A549 (cell line): ENCODE data around the gene ADISSP. TPM values are rescaled to one million over a fixed set of nuclear protein-coding genes. Genes with fewer than 3 reads are reported as not detected.
A peak's percentile ranks its signal among the peaks of the same experiment; 100 is the strongest.

ENCODE experiments used
- ATAC-seq, 2 experiments: fragments of 200-7000 bp in 1 of 2; fragments of >200 bp in 1 of 2; cut with Nextera tagmentation in 1 of 2; cut with Tn5 transposase in 1 of 2; 3 replicates each; pipeline versions ENCODE4 v1.8.0 to v1.9.1; 2018 to 2020; ENCODE audit warnings: mild to moderate bottlenecking in 1 of 2, moderate library complexity in 1 of 2
- CTCF ChIA-PET: fragments of 300-600 bp; sonication (Branson Sonifier 250); formaldehyde crosslinking; extraction: SDS; loops from one replicate; lab custom pipeline; 2021; ENCODE audit warnings: antibody characterized with exemption, inconsistent platforms; lab: Yijun Ruan, JAX
- POLR2A ChIA-PET: fragments of 350-600 bp; formaldehyde crosslinking; extraction: SDS; loops from one replicate; lab custom pipeline; 2021; ENCODE audit warnings: antibody characterized with exemption, inconsistent platforms; lab: Yijun Ruan, JAX
- DNase-seq, 2 experiments: peaks; one replicate each; pipeline versions ENCODE4 v3.0.0 to v3.0.0-alpha.2; 2011 to 2016; ENCODE audit warnings: low read depth in 1 of 2, low spot score in 1 of 2
- FAIRE-seq: peaks from 2 replicates; lab custom pipeline; 2011; peaks lifted over from hg19 to GRCh38; lab: Jason Lieb, UNC
- H3K27ac ChIP-seq, 2 experiments: fragments of >200 bp; sonication (Bioruptor Twin); formaldehyde crosslinking; 3 replicates each; pipeline ENCODE4 v1.5.1; 2016 to 2017
- H3K4me1 ChIP-seq: fragments of >200 bp; sonication (Bioruptor Twin); formaldehyde crosslinking; 3 replicates; pipeline ENCODE4 v1.6.1; 2016
- H3K4me2 ChIP-seq: fragments of >200 bp; sonication (Bioruptor Twin); formaldehyde crosslinking; 3 replicates; pipeline ENCODE4 v1.6.1; 2016
- H3K4me3 ChIP-seq: fragments of >200 bp; sonication (Bioruptor Twin); formaldehyde crosslinking; 3 replicates; pipeline ENCODE4 v1.5.1; 2016
- H3K9me3 ChIP-seq: fragments of >200 bp; sonication (Bioruptor Twin); formaldehyde crosslinking; 3 replicates; pipeline ENCODE4 v1.6.1; 2016
- BHLHE40 ChIP-seq: IDR thresholded peaks from 2 replicates; pipeline ENCODE4 v1.6.1; 2012; ENCODE audit warnings: low read depth, low read length, inconsistent platforms
- CBX2 ChIP-seq: fragments of 200-600 bp; sonication (generic); IDR thresholded peaks from 2 replicates; pipeline ENCODE4 v1.6.1; 2016; ENCODE audit warnings: low read depth, mild to moderate bottlenecking, borderline replicate concordance
- CEBPB ChIP-seq, 2 experiments: fragments of >200 bp in 1 of 2; sonication (Bioruptor Twin) in 1 of 2; formaldehyde crosslinking in 1 of 2; IDR thresholded peaks; 2 replicates each; pipeline ENCODE4 v1.6.1; 2012 to 2016
- CHD2 ChIP-seq: fragments of 150-350 bp; IDR thresholded peaks from 2 replicates; pipeline ENCODE4 v1.6.1; 2014; ENCODE audit warnings: low read length; ENCODE audit not compliant: partially characterized antibody
- EP300 ChIP-seq, 2 experiments: fragments of >200 bp; sonication (Bioruptor Twin); formaldehyde crosslinking; IDR thresholded peaks; 2 replicates in 1 of 2; 3 replicates in 1 of 2; pipeline ENCODE4 v1.6.1; 2016 to 2017
- HOXB13 ChIP-seq: fragments of 250-450 bp; sonication (Bioruptor Pico); IDR thresholded peaks from 2 replicates; pipeline ENCODE4 v1.5.0; 2020; ENCODE audit warnings: low read depth, mild to moderate bottlenecking, moderate library complexity
- HOXB5 ChIP-seq: fragments of 250-450 bp; sonication (Bioruptor Pico); IDR thresholded peaks from 2 replicates; pipeline ENCODE4 v1.5.0; 2020; ENCODE audit warnings: mild to moderate bottlenecking, moderate library complexity
- JUN ChIP-seq, 2 experiments: fragments of >200 bp; sonication (Bioruptor Twin); formaldehyde crosslinking; IDR thresholded peaks; 2 replicates in 1 of 2; 3 replicates in 1 of 2; pipeline ENCODE4 v1.6.1; 2016 to 2017
- KDM1A ChIP-seq: fragments of 200-600 bp; sonication (generic); IDR thresholded peaks from 2 replicates; pipeline ENCODE4 v1.6.1; 2016; ENCODE audit warnings: low read depth, mild to moderate bottlenecking
- MAFK ChIP-seq: fragments of 450-650 bp; IDR thresholded peaks from 2 replicates; pipeline ENCODE4 v1.6.1; 2014; ENCODE audit not compliant: partially characterized antibody
- MAZ ChIP-seq: fragments of 150-350 bp; IDR thresholded peaks from 2 replicates; pipeline ENCODE4 v1.6.1; 2014; ENCODE audit warnings: antibody characterized with exemption, low read depth, low read length, borderline replicate concordance
- NFE2L2 ChIP-seq: fragments of 150-350 bp; conservative IDR thresholded peaks from 2 replicates; pipeline ENCODE4 v1.6.1; 2014; ENCODE audit warnings: low read length
- NPAS2 ChIP-seq: fragments of 250-450 bp; sonication (Bioruptor Pico); IDR thresholded peaks from 2 replicates; pipeline ENCODE4 v1.8.0; 2022; ENCODE audit warnings: mild to moderate bottlenecking, moderate library complexity, borderline replicate concordance
- NR3C1 ChIP-seq: fragments of >200 bp; sonication (Bioruptor Twin); formaldehyde crosslinking; IDR thresholded peaks from 3 replicates; pipeline ENCODE4 v1.6.1; 2017
- RARB ChIP-seq: fragments of 250-450 bp; sonication (Bioruptor Pico); IDR thresholded peaks from 2 replicates; pipeline ENCODE4 v1.8.0; 2021; ENCODE audit warnings: mild to moderate bottlenecking, moderate library complexity
- RCOR1 ChIP-seq: fragments of 150-350 bp; IDR thresholded peaks from 2 replicates; pipeline ENCODE4 v1.6.1; 2014; ENCODE audit warnings: antibody characterized with exemption, low read length, low read depth
- RNF2 ChIP-seq: fragments of 200-600 bp; sonication (generic); IDR thresholded peaks from 2 replicates; pipeline ENCODE4 v1.6.1; 2016; ENCODE audit warnings: low read depth, mild to moderate bottlenecking, antibody characterized with exemption, moderate library complexity, borderline replicate concordance
- SMC3 ChIP-seq: fragments of >200 bp; sonication (Bioruptor Twin); formaldehyde crosslinking; IDR thresholded peaks from 3 replicates; pipeline ENCODE4 v1.6.1; 2018; ENCODE audit warnings: inconsistent platforms
- TFCP2L1 ChIP-seq: fragments of 250-450 bp; sonication (Bioruptor Pico); IDR thresholded peaks from 2 replicates; pipeline ENCODE4 v1.5.0; 2021; ENCODE audit warnings: mild to moderate bottlenecking
- ZFP36 ChIP-seq: fragments of 450-650 bp; IDR thresholded peaks from 2 replicates; pipeline ENCODE4 v1.6.1; 2014; ENCODE audit warnings: borderline replicate concordance; ENCODE audit not compliant: partially characterized antibody
- ZNF302 ChIP-seq: fragments of 250-450 bp; sonication (Bioruptor Pico); IDR thresholded peaks from 2 replicates; pipeline ENCODE4 v1.9.0; 2021; ENCODE audit warnings: inconsistent platforms, mild to moderate bottlenecking, moderate library complexity
- WGBS: methylation state at CpG from one replicate; pipeline ENCODE4 v1.1.6; 2017; ENCODE audit errors: missing lambda C conversion rate; 5-methylcytosine and 5-hydroxymethylcytosine counted together
- polyA plus RNA-seq, 4 experiments: library from polyadenylated mRNA; depleted of rRNA in 3 of 4; stranded (reverse); fragments of >200 nt; fragmentation: RNase III in 1 of 4; extraction: RNeasy Plus Mini Kit Qiagen cat#74134 plus additional on column Dnase treatment in 1 of 4; gene quantifications; 2 replicates in 3 of 4; 3 replicates in 1 of 4; pipeline ENCODE4 v1.2.3, GENCODE V29; 2011 to 2017
- TF ChIP-seq, protein P1 (sequence below): fragments of >200 bp; sonication (Bioruptor Twin); formaldehyde crosslinking; IDR thresholded peaks from 3 replicates; pipeline ENCODE4 v1.6.1; 2016
- TF ChIP-seq, protein P2 (sequence below): fragments of >200 bp; sonication (Bioruptor Twin); formaldehyde crosslinking; IDR thresholded peaks from 2 replicates; pipeline ENCODE4 v1.6.1; 2016
- TF ChIP-seq, protein P3 (sequence below): fragments of 250-450 bp; sonication (Bioruptor Pico); IDR thresholded peaks from 2 replicates; pipeline ENCODE4 v1.5.0; 2021; ENCODE audit warnings: mild to moderate bottlenecking, moderate library complexity, borderline replicate concordance
- TF ChIP-seq, protein P4 (sequence below): IDR thresholded peaks from 2 replicates; pipeline ENCODE4 v1.6.1; 2012
- TF ChIP-seq, protein P5 (sequence below): fragments of >200 bp; sonication (Bioruptor Twin); formaldehyde crosslinking; IDR thresholded peaks from 3 replicates; pipeline ENCODE4 v1.5.1; 2016

ADISSP gene
- polyA plus RNA-seq, 2 of the 4 experiments (the other 2 are of a cell fraction), result 43.9 to 104 TPM

DNA sequence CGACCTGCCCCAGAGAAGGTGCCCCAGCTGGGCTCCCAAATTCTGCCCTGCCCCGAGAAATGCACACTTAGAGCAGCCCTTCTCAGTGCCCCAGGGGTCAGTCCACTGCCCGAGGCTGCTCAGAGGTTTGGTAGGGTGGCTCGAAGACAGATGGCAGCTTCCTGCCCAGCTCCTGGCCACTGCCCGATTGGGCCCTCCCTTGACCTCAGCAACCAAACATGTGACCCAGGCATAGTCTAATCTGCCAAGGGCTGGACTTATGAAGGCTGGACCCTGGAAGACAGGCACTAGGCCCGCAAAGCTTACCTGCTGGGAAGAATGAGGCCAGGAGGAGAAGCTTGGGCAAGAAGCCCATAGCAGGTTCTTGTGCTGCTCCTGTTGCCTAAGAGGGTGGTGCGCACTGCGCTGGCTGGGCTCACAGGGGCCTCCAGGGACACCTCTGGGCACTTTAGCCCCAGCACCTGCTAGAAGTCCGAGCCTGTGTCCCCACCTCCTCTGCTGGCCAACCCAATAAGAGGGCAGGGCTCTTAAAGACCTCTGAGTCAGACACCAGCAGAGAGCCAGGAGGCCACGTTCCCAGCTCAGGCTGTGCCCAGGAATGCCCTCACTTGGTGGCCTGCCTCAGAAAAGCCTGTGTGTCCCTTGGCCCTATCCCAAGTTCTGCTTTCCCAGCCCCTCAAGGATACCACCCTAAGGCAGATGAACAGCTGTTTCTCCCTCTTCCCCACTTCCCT lies 60.6 kb downstream of the ADISSP start:
- ATAC-seq, result peak; percentile 35 to 60; a peak in 3 of 6 replicates
- POLR2A ChIA-PET, result no interaction called here
- Histone ChIP-seq H3K27ac (no peak overlapping the region), H3K4me1 (no peaks in the 10 kb centered on the region)
- no peak for TF ChIP-seq CHD2
- TF ChIP-seq, all 56 proteins: peak for 0
- Histone ChIP-seq H3K4me3 (no peak overlapping the region), H3K9me3 (no peaks in the 10 kb centered on the region), H3K4me2 (no peak overlapping the region)
- DNase-seq (no peak), FAIRE-seq (no peak)
- WGBS, result 53% methylated on average over 7 of the region's 10 CpGs
- CTCF ChIA-PET, result interaction anchor here (0.6 to 72.1 kb wide), 5 partner anchors 28 to 186 kb away, joined by 3 to 2233 read pairs (median 3); partner anchors contain the start of genes ADAM33, ADISSP, GFRA4 and HSPA12B

DNA sequence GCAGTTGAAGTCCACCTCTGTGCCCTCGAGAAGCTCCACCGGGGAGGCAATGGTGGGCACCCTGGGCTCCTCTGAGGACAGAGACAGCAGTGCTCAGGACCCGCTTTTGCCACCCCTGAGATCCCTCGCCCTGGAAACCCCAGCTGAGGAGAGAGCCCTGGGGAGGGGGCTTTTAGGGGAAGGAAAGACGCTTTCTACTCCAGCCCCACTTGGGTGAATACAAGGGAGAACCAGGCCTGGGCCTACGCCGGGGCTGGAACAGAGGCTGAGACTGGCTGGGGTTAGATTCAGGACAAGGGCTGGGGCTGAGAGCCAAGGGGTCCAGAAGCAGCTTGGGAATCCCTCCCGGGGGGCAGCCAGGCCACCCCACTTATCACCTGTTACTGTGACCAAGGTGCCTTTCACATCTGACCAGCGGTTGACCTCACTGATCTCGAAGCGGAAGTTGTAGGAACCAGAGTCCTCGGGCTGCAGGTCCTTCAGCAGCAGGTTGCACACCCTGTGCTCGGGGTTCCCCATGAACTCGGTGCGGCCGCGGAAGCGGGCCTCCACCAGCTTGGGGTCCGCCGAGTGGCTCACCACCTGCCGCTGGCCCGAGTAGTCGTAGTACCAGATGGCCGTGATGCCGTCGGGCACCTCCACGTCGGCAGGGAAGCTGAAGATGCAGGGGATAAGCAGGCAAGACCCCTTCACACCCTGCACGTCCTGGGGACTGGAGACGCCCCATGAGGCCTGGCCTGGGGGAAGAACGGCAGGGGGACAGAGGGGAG lies 61.4 kb downstream of the ADISSP start:
- Histone ChIP-seq H3K4me3 (no peak overlapping the region), H3K4me2 (no peak overlapping the region)
- TF ChIP-seq RNF2 (no peak), HOXB5 (CRISPR knock-in tag) (no peak), RCOR1 (no peak), MAZ (no peak), SMC3 (no peak), EP300 (IDR thresholded peaks at IDR 0.05) (no peak), MAFK (no peak), NR3C1 (no peak), JUN (IDR thresholded peaks at IDR 0.05) (no peak)
- TF ChIP-seq, protein P1, sequence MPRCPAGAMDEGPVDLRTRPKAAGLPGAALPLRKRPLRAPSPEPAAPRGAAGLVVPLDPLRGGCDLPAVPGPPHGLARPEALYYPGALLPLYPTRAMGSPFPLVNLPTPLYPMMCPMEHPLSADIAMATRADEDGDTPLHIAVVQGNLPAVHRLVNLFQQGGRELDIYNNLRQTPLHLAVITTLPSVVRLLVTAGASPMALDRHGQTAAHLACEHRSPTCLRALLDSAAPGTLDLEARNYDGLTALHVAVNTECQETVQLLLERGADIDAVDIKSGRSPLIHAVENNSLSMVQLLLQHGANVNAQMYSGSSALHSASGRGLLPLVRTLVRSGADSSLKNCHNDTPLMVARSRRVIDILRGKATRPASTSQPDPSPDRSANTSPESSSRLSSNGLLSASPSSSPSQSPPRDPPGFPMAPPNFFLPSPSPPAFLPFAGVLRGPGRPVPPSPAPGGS, result no peak
- TF ChIP-seq, protein P2, sequence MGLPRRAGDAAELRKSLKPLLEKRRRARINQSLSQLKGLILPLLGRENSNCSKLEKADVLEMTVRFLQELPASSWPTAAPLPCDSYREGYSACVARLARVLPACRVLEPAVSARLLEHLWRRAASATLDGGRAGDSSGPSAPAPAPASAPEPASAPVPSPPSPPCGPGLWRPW, result no peak
- TF ChIP-seq, protein P3, sequence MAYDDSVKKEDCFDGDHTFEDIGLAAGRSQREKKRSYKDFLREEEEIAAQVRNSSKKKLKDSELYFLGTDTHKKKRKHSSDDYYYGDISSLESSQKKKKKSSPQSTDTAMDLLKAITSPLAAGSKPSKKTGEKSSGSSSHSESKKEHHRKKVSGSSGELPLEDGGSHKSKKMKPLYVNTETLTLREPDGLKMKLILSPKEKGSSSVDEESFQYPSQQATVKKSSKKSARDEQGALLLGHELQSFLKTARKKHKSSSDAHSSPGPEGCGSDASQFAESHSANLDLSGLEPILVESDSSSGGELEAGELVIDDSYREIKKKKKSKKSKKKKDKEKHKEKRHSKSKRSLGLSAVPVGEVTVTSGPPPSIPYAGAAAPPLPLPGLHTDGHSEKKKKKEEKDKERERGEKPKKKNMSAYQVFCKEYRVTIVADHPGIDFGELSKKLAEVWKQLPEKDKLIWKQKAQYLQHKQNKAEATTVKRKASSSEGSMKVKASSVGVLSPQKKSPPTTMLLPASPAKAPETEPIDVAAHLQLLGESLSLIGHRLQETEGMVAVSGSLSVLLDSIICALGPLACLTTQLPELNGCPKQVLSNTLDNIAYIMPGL (CRISPR knock-in tag), result no peak
- TF ChIP-seq, all 56 proteins: peak for 0
- ChIA-PET CTCF (interaction anchor here (1.4 to 72.1 kb wide), 3 partner anchors 28 to 75 kb away, joined by 3 to 2233 read pairs (median 2233); partner anchors contain the start of genes ADAM33, ADISSP, GFRA4 and HSPA12B), POLR2A (no interaction called here)
- no peak for FAIRE-seq
- H3K4me1 ChIP-seq, result no peaks in the 10 kb centered on the region
- 81% methylated on average over 29 of the region's 31 CpGs for WGBS
- DNase-seq, result no peak
- no peaks in the 10 kb centered on the region for H3K9me3 ChIP-seq
- H3K27ac ChIP-seq, result no peak overlapping the region
- ATAC-seq, result no peak

DNA sequence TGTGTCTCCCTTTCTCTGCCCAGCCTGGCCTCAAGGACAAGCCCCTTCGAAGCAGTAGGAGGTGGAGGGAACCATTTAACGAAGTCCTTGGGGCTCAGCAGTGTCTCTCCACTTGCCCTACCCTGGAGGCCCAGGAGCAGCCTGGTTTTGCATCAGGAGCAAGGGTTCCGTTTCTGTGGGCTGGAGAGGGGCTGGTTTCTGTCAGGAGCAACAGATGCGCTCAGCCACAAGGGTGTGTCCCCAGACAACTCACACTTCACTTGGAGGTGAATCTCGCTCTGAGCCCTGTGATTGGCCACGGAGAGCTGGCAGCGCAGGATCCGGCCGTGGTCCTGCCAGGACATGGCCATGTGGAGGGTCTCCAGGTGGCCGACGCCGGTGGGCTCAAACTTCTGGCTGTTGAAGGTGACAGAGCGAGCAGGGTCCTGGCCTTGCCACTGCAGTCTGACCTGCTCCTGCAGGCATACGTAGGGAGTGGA lies 62.0 kb downstream of the ADISSP start:
- Histone ChIP-seq H3K27ac (no peak overlapping the region), H3K4me3 (no peak overlapping the region), H3K9me3 (no peaks in the 10 kb centered on the region), H3K4me2 (no peak overlapping the region), H3K4me1 (no peaks in the 10 kb centered on the region)
- TF ChIP-seq CEBPB (IDR thresholded peaks at IDR 0.05), result no peak
- TF ChIP-seq, protein P4, sequence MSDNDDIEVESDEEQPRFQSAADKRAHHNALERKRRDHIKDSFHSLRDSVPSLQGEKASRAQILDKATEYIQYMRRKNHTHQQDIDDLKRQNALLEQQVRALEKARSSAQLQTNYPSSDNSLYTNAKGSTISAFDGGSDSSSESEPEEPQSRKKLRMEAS, result no peak
- TF ChIP-seq HOXB13, result no peak
- no peak for TF ChIP-seq SMC3
- no peak for TF ChIP-seq CBX2
- TF ChIP-seq, protein P2, result no peak
- no peak for TF ChIP-seq KDM1A
- TF ChIP-seq NPAS2, result no peak
- no peak for TF ChIP-seq ZFP36
- TF ChIP-seq NFE2L2, result no peak
- no peak for TF ChIP-seq EP300 (IDR thresholded peaks at IDR 0.05)
- TF ChIP-seq ZNF302, result no peak
- TF ChIP-seq, protein P5, sequence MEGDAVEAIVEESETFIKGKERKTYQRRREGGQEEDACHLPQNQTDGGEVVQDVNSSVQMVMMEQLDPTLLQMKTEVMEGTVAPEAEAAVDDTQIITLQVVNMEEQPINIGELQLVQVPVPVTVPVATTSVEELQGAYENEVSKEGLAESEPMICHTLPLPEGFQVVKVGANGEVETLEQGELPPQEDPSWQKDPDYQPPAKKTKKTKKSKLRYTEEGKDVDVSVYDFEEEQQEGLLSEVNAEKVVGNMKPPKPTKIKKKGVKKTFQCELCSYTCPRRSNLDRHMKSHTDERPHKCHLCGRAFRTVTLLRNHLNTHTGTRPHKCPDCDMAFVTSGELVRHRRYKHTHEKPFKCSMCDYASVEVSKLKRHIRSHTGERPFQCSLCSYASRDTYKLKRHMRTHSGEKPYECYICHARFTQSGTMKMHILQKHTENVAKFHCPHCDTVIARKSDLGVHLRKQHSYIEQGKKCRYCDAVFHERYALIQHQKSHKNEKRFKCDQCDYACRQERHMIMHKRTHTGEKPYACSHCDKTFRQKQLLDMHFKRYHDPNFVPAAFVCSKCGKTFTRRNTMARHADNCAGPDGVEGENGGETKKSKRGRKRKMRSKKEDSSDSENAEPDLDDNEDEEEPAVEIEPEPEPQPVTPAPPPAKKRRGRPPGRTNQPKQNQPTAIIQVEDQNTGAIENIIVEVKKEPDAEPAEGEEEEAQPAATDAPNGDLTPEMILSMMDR, result no peak
- TF ChIP-seq RARB, result no peak
- no peak for TF ChIP-seq TFCP2L1 (CRISPR knock-in tag)
- TF ChIP-seq BHLHE40, result no peak
- ChIA-PET CTCF (interaction anchor here (1.2 to 72.1 kb wide), 4 partner anchors 27 to 113 kb away, joined by 3 to 2233 read pairs (median 1118); partner anchors contain the start of genes ADAM33, ADISSP, GFRA4 and HSPA12B), POLR2A (no interaction called here)
- ATAC-seq, result 0 out of 6 replicates have a peak, but pooled peaks of 1 of the 2 experiments have one; percentile 20
- DNase-seq, result no peak
- 64% methylated on average over 13 of the region's 14 CpGs for WGBS
- FAIRE-seq, result no peak
